A549 treated with CORT108297 at 1 μM for 4 hours (cell line): ENCODE data around the gene MAP4. TPM values are rescaled to one million over a fixed set of nuclear protein-coding genes. Genes with fewer than 3 reads are reported as not detected.

Experiments
- total RNA-seq: library from RNA; stranded (reverse); fragments of 200-300 nt; extraction: Qiagen RNA extraction; gene quantifications from 5 replicates; pipeline ENCODE4 v1.2.3, GENCODE V29; 2022

The MAP4 gene, protein sequence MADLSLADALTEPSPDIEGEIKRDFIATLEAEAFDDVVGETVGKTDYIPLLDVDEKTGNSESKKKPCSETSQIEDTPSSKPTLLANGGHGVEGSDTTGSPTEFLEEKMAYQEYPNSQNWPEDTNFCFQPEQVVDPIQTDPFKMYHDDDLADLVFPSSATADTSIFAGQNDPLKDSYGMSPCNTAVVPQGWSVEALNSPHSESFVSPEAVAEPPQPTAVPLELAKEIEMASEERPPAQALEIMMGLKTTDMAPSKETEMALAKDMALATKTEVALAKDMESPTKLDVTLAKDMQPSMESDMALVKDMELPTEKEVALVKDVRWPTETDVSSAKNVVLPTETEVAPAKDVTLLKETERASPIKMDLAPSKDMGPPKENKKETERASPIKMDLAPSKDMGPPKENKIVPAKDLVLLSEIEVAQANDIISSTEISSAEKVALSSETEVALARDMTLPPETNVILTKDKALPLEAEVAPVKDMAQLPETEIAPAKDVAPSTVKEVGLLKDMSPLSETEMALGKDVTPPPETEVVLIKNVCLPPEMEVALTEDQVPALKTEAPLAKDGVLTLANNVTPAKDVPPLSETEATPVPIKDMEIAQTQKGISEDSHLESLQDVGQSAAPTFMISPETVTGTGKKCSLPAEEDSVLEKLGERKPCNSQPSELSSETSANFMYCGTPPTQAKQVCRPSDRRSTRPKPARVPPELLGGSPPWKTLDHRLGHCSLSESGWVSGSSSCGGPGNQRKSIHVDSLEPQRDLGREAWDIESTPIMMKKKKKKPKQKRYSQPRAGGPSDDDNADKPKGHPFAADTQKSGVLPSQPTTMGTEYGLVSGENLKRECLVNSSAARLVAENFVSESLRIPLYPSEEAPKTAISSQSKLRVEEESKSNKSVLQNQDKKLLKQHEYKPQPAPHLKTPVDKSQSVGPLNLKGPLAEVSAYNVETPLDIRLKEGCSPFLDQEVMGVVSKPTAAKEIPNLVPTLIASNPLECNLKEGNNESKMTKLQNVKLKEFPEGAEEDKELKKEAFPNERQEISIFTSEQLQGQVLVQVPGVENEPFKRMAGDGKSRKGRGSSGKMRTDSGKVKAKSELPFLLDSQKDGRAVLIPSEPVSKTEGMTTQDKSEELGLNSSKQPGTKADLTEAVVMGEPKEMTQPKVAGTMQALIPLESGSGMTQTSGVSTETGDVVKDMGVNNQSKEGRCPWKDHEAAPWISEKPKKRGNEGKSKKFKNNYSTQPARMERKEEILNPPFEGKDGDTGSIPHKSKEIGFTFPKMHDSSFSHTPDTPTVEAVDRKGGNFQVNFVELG (N-terminal part only)
- 94.1 to 109 TPM (median 105 TPM) in 5 replicates for total RNA-seq

DNA sequence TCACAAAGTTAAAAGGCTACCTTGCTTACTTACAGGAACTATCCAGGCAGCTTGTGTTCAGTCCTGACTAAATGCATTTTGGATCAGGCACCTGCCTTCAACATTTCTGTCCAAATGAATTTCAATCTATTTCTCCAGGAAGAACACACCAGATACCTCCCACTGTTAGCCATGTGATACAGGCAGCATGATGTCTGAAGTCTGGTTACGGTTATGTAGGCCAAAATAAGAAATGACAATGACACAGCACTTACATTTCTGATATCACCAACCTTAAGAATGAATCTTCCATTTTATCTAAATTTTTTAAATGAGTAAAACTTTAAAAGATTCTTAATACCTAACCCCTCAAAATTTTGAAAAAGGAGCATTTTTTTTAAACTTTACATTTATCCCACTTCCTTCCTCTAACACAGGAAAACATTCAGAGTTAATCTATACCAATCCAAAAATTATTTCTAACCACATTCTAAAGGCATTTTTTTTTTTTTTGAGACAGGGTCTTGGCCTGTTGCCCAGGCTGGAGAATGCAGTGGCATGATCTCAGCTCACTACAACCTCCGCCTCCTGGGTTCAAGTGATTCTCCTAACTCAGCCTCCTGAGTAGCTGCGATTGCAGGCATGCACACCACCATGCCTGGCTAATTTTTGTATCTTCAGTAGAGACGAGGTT lies at the start of gene MAP4:
MAP4 (minus strand) TSS at position 116 of the 673 bp plus-strand sequence. CDS start 17,556 bp downstream, outside the sequence.

DNA sequence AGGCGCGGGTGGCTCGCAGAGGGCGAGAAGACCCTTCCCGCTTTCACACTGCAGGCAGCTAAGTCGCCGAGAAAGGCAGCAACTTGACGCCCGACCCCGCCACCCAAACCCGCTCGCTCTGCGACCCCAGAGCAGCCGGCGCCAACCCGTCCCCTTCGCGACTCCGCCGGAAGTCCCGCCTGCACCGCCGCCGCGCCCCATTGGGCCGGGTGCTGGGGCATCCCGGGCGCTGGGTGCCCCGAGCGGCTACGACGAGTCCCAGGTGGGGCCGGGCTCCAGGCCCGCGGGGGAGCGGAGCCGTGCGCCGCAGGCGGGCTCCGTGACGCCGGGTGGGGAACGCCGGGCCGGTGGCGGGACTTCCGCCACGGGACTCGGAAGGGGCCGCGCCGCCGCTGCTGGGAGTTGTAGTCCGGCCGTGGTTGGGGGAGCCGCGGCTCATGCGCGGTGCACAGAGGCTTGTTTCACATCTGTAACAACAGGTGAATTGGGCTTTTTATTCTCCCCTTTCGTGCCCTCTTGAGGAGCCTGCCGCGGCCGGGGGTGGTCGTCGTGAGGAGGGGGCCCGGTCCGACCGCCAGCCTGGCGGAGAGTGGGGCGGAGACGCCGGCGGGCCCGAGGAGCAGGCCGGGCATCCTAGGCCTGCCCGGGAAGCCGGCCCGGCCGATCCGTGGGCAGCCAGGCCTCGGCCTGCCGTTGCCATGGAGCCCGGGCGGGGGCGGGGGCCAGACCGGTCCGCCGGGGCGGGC lies 213.3 kb downstream of the MAP4 start, which contains the start of gene DHX30:
DHX30 (plus strand) TSS at position 405 of the 746 bp plus-strand sequence. CDS start 7,546 bp downstream, outside the sequence.

Other genes with a start within 250 kb of the MAP4 start
- 21.7 to 28.1 TPM (median 26.2 TPM) in 5 replicates for gene SMARCC1, start 234.5 kb downstream of the MAP4 start, total RNA-seq
- 37.6 to 49.4 TPM (median 48.0 TPM) in 5 replicates for gene DHX30, start 213.3 kb downstream of the MAP4 start, total RNA-seq
- gene CDC25A, start 172.0 kb upstream of the MAP4 start, total RNA-seq: 8.2 to 10.5 TPM (median 9.5 TPM) in 5 replicates
- 0.14 TPM in 1 of 5 replicates, not detected in the others for gene CAMP, start 207.1 kb upstream of the MAP4 start, total RNA-seq
- gene ZNF589, start 224.7 kb upstream of the MAP4 start, total RNA-seq: 2.3 to 3.1 TPM (median 2.5 TPM) in 5 replicates